B cell (primary cell): ENCODE measurements around the gene SMARCE1.

Experiments used
- EZH2 ChIP-seq: IDR thresholded peaks from 2 replicates; pipeline ENCODE4 v1.6.1; 2012; ENCODE audit warnings: borderline replicate concordance, low read depth, mild to moderate bottlenecking, moderate library complexity, low read length; ENCODE audit not compliant: insufficient read depth, poor library complexity, severe bottlenecking
- TF ChIP-seq, protein P1 (sequence below): fragments of 200-600 bp; IDR thresholded peaks from one replicate; pipeline ENCODE4 v1.8.0; 2022; ENCODE audit warnings: antibody characterized with exemption, mild to moderate bottlenecking

DNA sequence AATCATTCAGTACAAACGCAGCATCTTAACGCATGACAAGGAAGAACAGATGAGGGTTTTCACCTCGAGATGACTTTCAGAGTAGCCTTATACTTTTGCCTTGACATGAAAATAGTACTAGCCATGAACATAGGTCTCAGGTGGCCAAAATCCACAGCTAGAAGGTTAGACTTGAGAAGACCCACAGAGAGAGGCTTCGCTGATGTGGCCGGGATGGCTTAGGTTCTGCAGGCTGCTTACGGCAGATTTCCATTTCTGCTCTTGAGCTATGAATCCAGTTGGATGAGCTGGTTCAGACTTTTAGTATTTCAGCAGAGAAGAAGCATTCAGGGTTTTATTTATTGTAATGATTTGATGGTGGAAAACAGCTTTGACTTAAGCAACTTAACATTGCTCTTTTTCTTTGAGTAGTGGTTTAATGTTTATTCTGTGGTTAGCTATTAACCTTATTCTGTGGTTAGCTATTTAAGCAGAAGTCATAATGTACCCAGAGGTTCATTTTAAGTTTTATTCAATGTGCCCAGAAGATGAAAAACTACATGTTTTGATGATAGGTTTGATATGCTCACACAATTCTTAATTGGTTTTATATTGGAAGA lies 48.4 kb upstream of the SMARCE1 start:
- TF ChIP-seq EZH2 = no peak
- TF ChIP-seq, protein P1, sequence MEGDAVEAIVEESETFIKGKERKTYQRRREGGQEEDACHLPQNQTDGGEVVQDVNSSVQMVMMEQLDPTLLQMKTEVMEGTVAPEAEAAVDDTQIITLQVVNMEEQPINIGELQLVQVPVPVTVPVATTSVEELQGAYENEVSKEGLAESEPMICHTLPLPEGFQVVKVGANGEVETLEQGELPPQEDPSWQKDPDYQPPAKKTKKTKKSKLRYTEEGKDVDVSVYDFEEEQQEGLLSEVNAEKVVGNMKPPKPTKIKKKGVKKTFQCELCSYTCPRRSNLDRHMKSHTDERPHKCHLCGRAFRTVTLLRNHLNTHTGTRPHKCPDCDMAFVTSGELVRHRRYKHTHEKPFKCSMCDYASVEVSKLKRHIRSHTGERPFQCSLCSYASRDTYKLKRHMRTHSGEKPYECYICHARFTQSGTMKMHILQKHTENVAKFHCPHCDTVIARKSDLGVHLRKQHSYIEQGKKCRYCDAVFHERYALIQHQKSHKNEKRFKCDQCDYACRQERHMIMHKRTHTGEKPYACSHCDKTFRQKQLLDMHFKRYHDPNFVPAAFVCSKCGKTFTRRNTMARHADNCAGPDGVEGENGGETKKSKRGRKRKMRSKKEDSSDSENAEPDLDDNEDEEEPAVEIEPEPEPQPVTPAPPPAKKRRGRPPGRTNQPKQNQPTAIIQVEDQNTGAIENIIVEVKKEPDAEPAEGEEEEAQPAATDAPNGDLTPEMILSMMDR = no peak
